Stimulated activated CD4-positive, alpha-beta T cell treated with anti-CD3 and anti-CD28 coated beads, Interleukin-1b, Interleukin-23, amount 100 ng/mL, for 24 hours (primary cell): Measurements from ENCODE around the gene UCK1.

Experiments used
- DNase-seq, 4 experiments: peaks; one replicate each; pipeline ENCODE4 v3.0.0-alpha.2; 2020; ENCODE audit warnings: low read depth in 4 of 4, low spot score in 1 of 4

Gene UCK1

GRCh38 chr9:131499254-131499767, 31.8 kb downstream of the UCK1 start:
- DNase-seq = no peak

GRCh38 chr9:131496844-131497405, 34.1 kb downstream of the UCK1 start:
- DNase-seq = no peak

GRCh38 chr9:131495785-131496184, 35.3 kb downstream of the UCK1 start:
- no peak for DNase-seq

GRCh38 chr9:131494296-131494870, 36.7 kb downstream of the UCK1 start:
- no peak for DNase-seq

GRCh38 chr9:131492070-131492469, 39.0 kb downstream of the UCK1 start:
- no peak for DNase-seq

GRCh38 chr9:131491001-131491710, 39.9 kb downstream of the UCK1 start:
- DNase-seq = no peak

GRCh38 chr9:131490514-131490913, 40.5 kb downstream of the UCK1 start:
- no peak for DNase-seq

GRCh38 chr9:131487621-131488031, 43.4 kb downstream of the UCK1 start:
- DNase-seq = no peak

- DNase-seq = no peak
Observed at GRCh38 chr9:131487001-131487400, 44.1 kb downstream of the UCK1 start.

- DNase-seq = no peak
Observed at GRCh38 chr9:131485728-131486422, 45.2 kb downstream of the UCK1 start.

GRCh38 chr9:131485206-131485605, 45.9 kb downstream of the UCK1 start:
- no peak for DNase-seq

- no peak for DNase-seq
Observed at GRCh38 chr9:131484560-131485185, 46.4 kb downstream of the UCK1 start.

- DNase-seq = no peak
Observed at GRCh38 chr9:131484051-131484445, 47.0 kb downstream of the UCK1 start.

- DNase-seq = no peak
Observed at GRCh38 chr9:131483319-131484050, 47.6 kb downstream of the UCK1 start.

GRCh38 chr9:131482343-131483006, 48.6 kb downstream of the UCK1 start:
- DNase-seq = no peak

GRCh38 chr9:131481441-131482342, 49.4 kb downstream of the UCK1 start:
- no peak for DNase-seq

GRCh38 chr9:131480258-131480657, 50.8 kb downstream of the UCK1 start:
- DNase-seq = no peak

GRCh38 chr9:131478911-131479310, 52.2 kb downstream of the UCK1 start:
- no peak for DNase-seq

- peak; percentile 26 to 40 (median 32) for DNase-seq
Observed at GRCh38 chr9:131478421-131478868, 52.6 kb downstream of the UCK1 start.
